Mucosa of descending colon (tissue), 3 donors: ENCODE measurements around the gene ACTN4. TPM values are rescaled to one million over a fixed set of nuclear protein-coding genes. Genes with fewer than 3 reads are reported as not detected.

ENCODE experiments used
- ATAC-seq: fragments of 200-7000 bp; cut with Tn5 transposase; one replicate; pipeline ENCODE4 v1.9.1; 2020; ENCODE audit warnings: mild to moderate bottlenecking, moderate library complexity
- DNase-seq, 3 donors: peaks; one replicate each; pipeline ENCODE4 v3.0.0-alpha.2; 2020
- H3K36me3 ChIP-seq: fragments of 200-600 bp; one replicate; pipeline ENCODE4 v1.8.0; 2021; ENCODE audit warnings: low read depth, mild to moderate bottlenecking
- H3K4me1 ChIP-seq: fragments of 200-600 bp; one replicate; pipeline ENCODE4 v1.8.0; 2021; ENCODE audit warnings: low read depth, mild to moderate bottlenecking
- H3K4me3 ChIP-seq: fragments of 200-600 bp; one replicate; pipeline ENCODE4 v1.8.0; 2021; ENCODE audit warnings: mild to moderate bottlenecking
- H3K9me3 ChIP-seq: fragments of 200-600 bp; one replicate; pipeline ENCODE4 v1.8.0; 2021; ENCODE audit warnings: mild to moderate bottlenecking
- CTCF ChIP-seq: fragments of 200-600 bp; IDR thresholded peaks from one replicate; pipeline ENCODE4 v1.8.0; 2022; ENCODE audit warnings: antibody characterized with exemption, mild to moderate bottlenecking
- intact Hi-C, 2 donors: fragments of 100-400 bp; cut with DNase I in 1 of 2; cut with micrococcal nuclease in 1 of 2; formaldehyde crosslinking; loops; one replicate each; pipeline versions ENCODE4 v1.11.0 to v1.11.1; 2022; cut with DNase I, micrococcal nuclease
- total RNA-seq, 3 donors: library from RNA; stranded (reverse); fragmentation: NEBNext Ultra II Directional in 2 of 3; extraction: Animal tissue kit (Norgen Biotek cat#: 25700) in 2 of 3; gene quantifications; one replicate each; pipeline versions ENCODE4 v1.2.1 to v1.2.4, GENCODE V29; 2021 to 2023
- donor health status: DM: no; HTN: no; CAD: no; lungs with moderate emphysema.
- donor health status: DM: no; HTN: no; CAD: no.
- donor health status: DM: no; HTN: yes; CAD: no.

Gene ACTN4
- total RNA-seq, 3 donors from 2014 or later: 566 to 1,080 (median 1,014) TPM

- Histone ChIP-seq H3K4me1 (peaks cover 83% of the 10 kb centered on the region), H3K9me3 (no peaks in the 10 kb centered on the region), H3K36me3 (no peaks in the 10 kb centered on the region), H3K4me3 (no peak overlapping the region)
- intact Hi-C loops: no loop called here
- DNase-seq (no peak), ATAC-seq (peak; percentile 13)
- no peak for TF ChIP-seq CTCF
These were observed 28.8 kb downstream of the ACTN4 start for GRCh38 chr19:38676023-38676877.

GRCh38 chr19:38676878-38677646 lies 29.6 kb downstream of the ACTN4 start:
- H3K36me3 ChIP-seq: no peaks in the 10 kb centered on the region
- H3K4me1 ChIP-seq: peaks cover 83% of the 10 kb centered on the region
- intact Hi-C loops: no loop called here
- ATAC-seq (no peak), DNase-seq (peak in 1 of 3 donors; percentile 34)
- TF ChIP-seq CTCF: no peak
- H3K4me3 ChIP-seq: no peak overlapping the region
- H3K9me3 ChIP-seq: no peaks in the 10 kb centered on the region

- Histone ChIP-seq H3K9me3 (no peaks in the 10 kb centered on the region), H3K4me1 (peaks cover 96% of the 10 kb centered on the region), H3K4me3 (no peak overlapping the region), H3K36me3 (no peaks in the 10 kb centered on the region)
- no peak for TF ChIP-seq CTCF
- intact Hi-C loops: no loop called here
- ATAC-seq (no peak), DNase-seq (peak in 1 of 3 donors; percentile 30)
These were observed 30.9 kb downstream of the ACTN4 start for GRCh38 chr19:38678217-38678890.

- H3K4me1 ChIP-seq: peaks cover 99% of the 10 kb centered on the region
- no peaks in the 10 kb centered on the region for H3K36me3 ChIP-seq
- H3K9me3 ChIP-seq: no peaks in the 10 kb centered on the region
- TF ChIP-seq CTCF: no peak
- H3K4me3 ChIP-seq: no peak overlapping the region
- peak in 1 of 3 donors; percentile 40 for DNase-seq
- no peak for ATAC-seq
- intact Hi-C loops: no loop called here
These were observed 31.5 kb downstream of the ACTN4 start for GRCh38 chr19:38678891-38679494.

- no peak for TF ChIP-seq CTCF
- H3K4me1 ChIP-seq: peaks cover 97% of the 10 kb centered on the region
- intact Hi-C loops: no loop called here
- no peaks in the 10 kb centered on the region for H3K36me3 ChIP-seq
- H3K9me3 ChIP-seq: no peaks in the 10 kb centered on the region
- DNase-seq (no peak), ATAC-seq (no peak)
- H3K4me3 ChIP-seq: no peak overlapping the region
These were observed 32.4 kb downstream of the ACTN4 start for GRCh38 chr19:38679839-38680238.
